Mesenchymal stem cell (in vitro differentiated cells and primary cell): Measurements from ENCODE around the gene VAX1.

Experiments
- DNase-seq: peaks from one replicate; pipeline ENCODE4 v3.0.0-alpha.2; 2013
- H2AFZ ChIP-seq: one replicate; pipeline ENCODE4 v1.6.1; 2013; ENCODE audit warnings: low read depth, mild to moderate bottlenecking, control low read depth, inconsistent platforms, low read length, moderate library complexity
- H2AK5ac ChIP-seq: 2 replicates; pipeline ENCODE4 v1.6.1; 2013; ENCODE audit warnings: low read length, moderate library complexity, mild to moderate bottlenecking, inconsistent platforms; ENCODE audit not compliant: severe bottlenecking
- H2BK120ac ChIP-seq: one replicate; pipeline ENCODE4 v1.6.1; 2013; ENCODE audit warnings: low read depth, mild to moderate bottlenecking, inconsistent platforms, low read length, moderate library complexity
- H2BK12ac ChIP-seq, 2 experiments: one replicate each; pipeline ENCODE4 v1.6.1; 2013; ENCODE audit warnings: inconsistent platforms in 2 of 2, low read length in 2 of 2, mild to moderate bottlenecking in 2 of 2, moderate library complexity in 2 of 2, control low read depth in 1 of 2
- H2BK15ac ChIP-seq: one replicate; pipeline ENCODE4 v1.6.1; 2013; ENCODE audit warnings: mild to moderate bottlenecking, low read depth, inconsistent platforms; ENCODE audit not compliant: poor library complexity, severe bottlenecking
- H2BK5ac ChIP-seq: 2 replicates; pipeline ENCODE4 v1.6.1; 2013; ENCODE audit warnings: low read depth, mild to moderate bottlenecking, low read length, control low read depth, inconsistent platforms; ENCODE audit not compliant: poor library complexity, severe bottlenecking
- H3K14ac ChIP-seq, 2 experiments: one replicate each; pipeline ENCODE4 v1.6.1; 2013; ENCODE audit warnings: inconsistent platforms in 2 of 2, low read length in 2 of 2, control low read depth in 1 of 2, mild to moderate bottlenecking in 1 of 2, moderate library complexity in 1 of 2
- H3K18ac ChIP-seq, 2 experiments: one replicate each; pipeline ENCODE4 v1.6.1; 2013; ENCODE audit warnings: inconsistent platforms in 2 of 2, low read length in 2 of 2, control low read depth in 1 of 2, low read depth in 1 of 2, mild to moderate bottlenecking in 1 of 2
- H3K23ac ChIP-seq, 2 experiments: one replicate each; pipeline ENCODE4 v1.6.1; 2013; ENCODE audit warnings: inconsistent platforms in 2 of 2, low read length in 2 of 2, mild to moderate bottlenecking in 2 of 2, moderate library complexity in 2 of 2, control low read depth in 1 of 2
- H3K27ac ChIP-seq: 2 replicates; pipeline ENCODE4 v1.5.1; 2013; ENCODE audit warnings: mild to moderate bottlenecking, moderate library complexity, low read length, control low read depth, inconsistent platforms; ENCODE audit not compliant: poor library complexity, severe bottlenecking
- H3K27me3 ChIP-seq, 2 experiments: 2 replicates each; pipeline versions ENCODE4 v1.6.1 to v1.7.0; 2013; ENCODE audit warnings: low read length in 2 of 2, mild to moderate bottlenecking in 2 of 2, moderate library complexity in 2 of 2, control low read depth in 1 of 2, inconsistent platforms in 1 of 2; ENCODE audit not compliant: control insufficient read depth in 1 of 2, insufficient read depth in 1 of 2
- H3K36me3 ChIP-seq, 2 experiments: 2 replicates each; pipeline versions ENCODE4 v1.6.1 to v1.7.0; 2013; ENCODE audit warnings: low read length in 2 of 2, control low read depth in 1 of 2, inconsistent platforms in 1 of 2, low read depth in 1 of 2, mild to moderate bottlenecking in 1 of 2; ENCODE audit not compliant: insufficient read depth in 2 of 2, control insufficient read depth in 1 of 2
- H3K4ac ChIP-seq, 2 experiments: one replicate each; pipeline ENCODE4 v1.6.1; 2013; ENCODE audit warnings: inconsistent platforms in 2 of 2, low read length in 2 of 2, mild to moderate bottlenecking in 2 of 2, moderate library complexity in 2 of 2, control low read depth in 1 of 2, low read depth in 1 of 2
- H3K4me1 ChIP-seq: 2 replicates; pipeline ENCODE4 v1.6.1; 2013; ENCODE audit warnings: low read depth, low read length, control low read depth; ENCODE audit not compliant: control insufficient read depth, insufficient read depth
- H3K4me2 ChIP-seq: 2 replicates; pipeline ENCODE4 v1.6.1; 2013; ENCODE audit warnings: low read length, mild to moderate bottlenecking, inconsistent platforms; ENCODE audit not compliant: poor library complexity, severe bottlenecking
- H3K4me3 ChIP-seq, 2 experiments: 2 replicates each; pipeline versions ENCODE4 v1.5.1 to v1.7.0; 2013; ENCODE audit warnings: low read length in 2 of 2, mild to moderate bottlenecking in 2 of 2, control low read depth in 1 of 2, low read depth in 1 of 2; ENCODE audit not compliant: insufficient read depth in 1 of 2
- H3K79me1 ChIP-seq: replicated peaks from 2 replicates; pipeline ENCODE4 v1.6.1; 2013; ENCODE audit warnings: mild to moderate bottlenecking, control low read depth, low read length, inconsistent platforms; ENCODE audit not compliant: poor library complexity, severe bottlenecking
- H3K9ac ChIP-seq: 2 replicates; pipeline ENCODE4 v1.7.0; 2013; ENCODE audit warnings: mild to moderate bottlenecking, low read length, moderate library complexity
- H3K9me3 ChIP-seq: 2 replicates; pipeline ENCODE4 v1.7.0; 2013; ENCODE audit warnings: mild to moderate bottlenecking, low read length; ENCODE audit not compliant: control insufficient read depth
- H4K8ac ChIP-seq: one replicate; pipeline ENCODE4 v1.6.1; 2013; ENCODE audit warnings: inconsistent platforms, mild to moderate bottlenecking, low read length, moderate library complexity
- H4K91ac ChIP-seq: one replicate; pipeline ENCODE4 v1.6.1; 2013; ENCODE audit warnings: mild to moderate bottlenecking, low read length, inconsistent platforms
- WGBS: methylation state at CpG from one replicate; pipeline ENCODE4 v1.1.7; 2013; ENCODE audit warnings: mixed read lengths; 5-methylcytosine and 5-hydroxymethylcytosine counted together

VAX1 gene

DNA sequence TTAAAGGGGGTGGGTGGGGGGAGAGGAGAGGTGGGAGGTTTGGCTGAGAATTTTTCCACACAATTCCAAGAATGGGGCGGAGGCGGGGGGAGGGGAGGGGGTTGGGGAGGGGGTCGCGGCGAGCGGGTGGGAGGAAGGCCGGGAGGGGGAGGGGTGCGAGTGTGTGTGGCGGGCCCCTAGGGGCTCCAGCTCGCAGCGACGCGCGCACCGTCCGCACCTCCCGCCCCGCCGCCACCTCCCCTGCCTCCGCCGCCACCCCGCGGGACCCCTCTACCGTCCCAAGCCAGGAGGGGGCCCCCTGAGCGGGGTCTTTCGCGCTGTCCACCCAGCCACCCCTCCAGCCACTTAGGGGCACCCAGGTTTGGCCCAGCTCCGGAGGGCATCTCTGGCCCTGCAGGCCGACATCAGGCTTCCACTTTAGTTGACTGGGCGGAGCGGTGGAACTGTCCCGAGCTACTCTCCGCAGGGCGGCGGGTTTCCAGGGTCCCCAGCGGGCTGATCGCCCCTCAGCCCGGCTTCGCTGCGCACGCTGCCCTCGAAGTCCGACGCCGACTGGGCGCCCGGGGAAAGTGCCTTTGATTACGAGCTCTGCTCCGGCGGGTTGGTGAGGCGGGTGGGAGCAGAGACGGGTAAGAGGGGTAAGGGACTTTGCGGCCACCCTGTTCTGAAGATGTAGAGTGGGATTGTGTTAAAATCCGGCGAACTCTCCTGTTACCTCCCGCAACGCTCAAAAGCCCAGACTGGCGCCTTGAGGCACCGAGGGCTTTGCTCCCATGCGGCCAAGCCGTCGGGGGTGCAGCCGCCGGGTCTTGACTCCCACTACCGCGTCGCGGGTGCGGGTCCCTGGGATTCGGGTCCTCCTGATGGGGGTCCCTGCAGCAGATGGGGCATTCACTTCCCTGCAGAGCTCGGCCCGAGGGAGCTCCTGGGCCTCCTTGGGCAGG, 1.8 kb upstream of the VAX1 start:
- Histone ChIP-seq H3K27ac (no peak overlapping the region), H3K23ac (no peak overlapping the region), H2BK5ac (no peak overlapping the region), H2BK15ac (no peak overlapping the region), H2BK120ac (no peak overlapping the region), H3K18ac (no peak overlapping the region), H3K4ac (no peak overlapping the region), H3K4me3 (no peak overlapping the region), H3K79me1 (no peaks in the 10 kb centered on the region), H2BK12ac (no peak overlapping the region), H4K91ac (no peak overlapping the region), H4K8ac (no peak overlapping the region), H3K27me3 (peaks cover 88 to 94% of the 10 kb centered on the region in 2 experiments), H3K4me1 (peaks cover 20% of the 10 kb centered on the region), H3K9me3 (peaks cover 20% of the 10 kb centered on the region), H2AK5ac (no peak overlapping the region), H3K14ac (no peak overlapping the region), H3K4me2 (no peak overlapping the region), H3K36me3 (no peaks in the 10 kb centered on the region), H2AFZ (no peak overlapping the region), H3K9ac (no peak overlapping the region)
- 4% methylated on average over 61 of the region's 72 CpGs for WGBS
- no peak for DNase-seq

DNA sequence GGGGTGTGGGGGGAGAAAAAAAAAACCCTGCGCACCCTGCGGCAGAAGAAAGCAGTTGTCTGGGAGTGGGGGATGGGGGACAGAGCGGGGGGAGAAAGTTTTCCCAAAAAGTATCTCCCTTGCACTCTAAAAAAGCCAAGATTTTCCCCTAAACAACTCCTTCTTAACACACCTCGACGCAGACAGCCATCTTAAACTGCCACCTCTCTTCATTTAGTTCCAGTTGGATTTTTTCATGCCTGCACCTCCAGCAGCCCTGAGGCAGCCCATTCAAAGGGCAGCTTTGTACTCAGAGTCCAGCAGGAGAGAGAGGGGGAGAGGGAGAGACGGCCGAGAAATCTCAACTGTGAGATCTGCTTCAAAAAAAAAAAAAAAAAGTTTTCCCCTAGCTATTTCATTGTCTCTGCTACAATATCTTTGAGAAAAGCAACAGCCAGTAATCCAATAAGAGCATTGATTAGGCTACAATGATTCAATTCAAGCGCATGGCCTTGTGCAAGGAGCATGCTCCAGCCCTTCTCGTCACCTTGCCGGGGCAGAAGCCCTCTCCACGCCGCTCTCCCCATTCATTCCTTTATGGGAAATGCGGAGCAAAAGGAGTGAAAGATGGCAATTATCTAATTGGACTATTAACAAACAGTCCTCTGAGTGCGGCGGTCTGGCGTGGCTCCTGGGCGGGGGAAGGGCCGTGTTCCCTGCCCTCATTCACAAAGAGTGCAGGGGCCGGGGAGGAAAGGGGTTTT, 939 bp upstream of the VAX1 start:
- no peak overlapping the region for H3K27ac ChIP-seq
- H3K4ac ChIP-seq: no peak overlapping the region
- DNase-seq: no peak
- H2BK15ac ChIP-seq: no peak overlapping the region
- H2BK120ac ChIP-seq: no peak overlapping the region
- no peak overlapping the region for H4K8ac ChIP-seq
- H2BK12ac ChIP-seq: no peak overlapping the region
- no peak overlapping the region for H3K23ac ChIP-seq
- no peak overlapping the region for H3K9ac ChIP-seq
- no peak overlapping the region for H3K18ac ChIP-seq
- no peak overlapping the region for H3K4me2 ChIP-seq
- peaks cover 87 to 93% of the 10 kb centered on the region in 2 experiments for H3K27me3 ChIP-seq
- no peaks in the 10 kb centered on the region for H3K79me1 ChIP-seq
- peaks cover 11% of the 10 kb centered on the region for H3K9me3 ChIP-seq
- H2BK5ac ChIP-seq: no peak overlapping the region
- no peak overlapping the region for H3K4me3 ChIP-seq
- H2AK5ac ChIP-seq: no peak overlapping the region
- peaks cover 28% of the 10 kb centered on the region for H3K4me1 ChIP-seq
- no peak overlapping the region for H2AFZ ChIP-seq
- H4K91ac ChIP-seq: no peak overlapping the region
- H3K36me3 ChIP-seq: no peaks in the 10 kb centered on the region
- WGBS: 1% methylated on average over 11 of the region's 19 CpGs
- no peak overlapping the region for H3K14ac ChIP-seq

DNA sequence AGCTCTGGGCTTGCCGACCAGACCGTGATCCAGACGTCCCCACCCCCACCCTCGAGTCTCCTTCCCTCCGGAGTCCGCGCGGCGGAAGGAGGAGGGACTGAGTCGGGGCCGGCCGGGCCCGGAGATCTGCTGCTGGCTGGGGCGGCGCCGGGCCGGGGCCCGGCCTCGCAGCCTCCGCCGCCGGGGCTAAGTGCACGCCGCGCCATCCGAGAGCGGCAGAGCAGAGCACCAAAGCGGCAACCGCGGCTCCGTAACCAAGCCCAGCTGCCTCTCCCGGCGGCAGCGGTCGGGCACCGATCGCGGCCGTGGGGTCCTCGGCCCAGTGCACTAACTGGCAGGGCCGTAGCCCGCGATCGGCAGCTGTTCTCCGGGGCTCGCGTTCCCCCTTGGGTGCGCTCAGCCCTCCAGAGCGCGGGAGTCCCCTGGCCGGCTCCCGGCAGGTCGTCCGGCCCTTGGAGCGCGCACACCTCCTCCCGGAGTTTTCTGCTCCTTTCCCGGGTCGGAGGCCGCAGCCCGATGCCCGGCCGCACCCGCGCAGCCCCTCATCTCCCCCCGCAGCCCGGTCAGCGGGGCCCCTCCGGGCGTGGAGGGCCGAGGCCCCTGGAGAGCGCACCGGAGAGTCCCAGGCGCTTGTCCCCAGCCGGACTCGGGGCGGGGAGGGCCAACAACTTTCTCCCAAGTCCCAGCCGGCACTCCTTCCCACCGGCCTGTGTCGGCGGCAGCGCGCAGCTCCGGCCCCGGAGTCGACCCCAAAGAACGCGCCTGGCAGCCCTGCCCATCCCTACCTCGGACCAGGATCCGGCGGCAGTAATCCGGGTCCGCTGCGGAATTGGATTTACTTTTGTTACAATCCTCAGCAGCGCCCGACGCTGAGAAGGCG, 799 bp downstream of the VAX1 start:
- H3K14ac ChIP-seq: peak overlapping the region in 1 of 2 experiments; percentile 57
- no peak overlapping the region for H3K18ac ChIP-seq
- H2BK12ac ChIP-seq: no peak overlapping the region
- H3K79me1 ChIP-seq: no peaks in the 10 kb centered on the region
- under 1% methylated on average over 87 of the region's 98 CpGs for WGBS
- H3K4me1 ChIP-seq: peaks cover 40% of the 10 kb centered on the region
- H3K36me3 ChIP-seq: no peaks in the 10 kb centered on the region
- no peak overlapping the region for H4K8ac ChIP-seq
- H3K4ac ChIP-seq: no peak overlapping the region
- no peak overlapping the region for H2AK5ac ChIP-seq
- H3K4me3 ChIP-seq: peak overlapping the region; percentile 47 to 64
- DNase-seq: no peak
- no peak overlapping the region for H3K27ac ChIP-seq
- H2BK5ac ChIP-seq: no peak overlapping the region
- peaks cover 91 to 93% of the 10 kb centered on the region in 2 experiments for H3K27me3 ChIP-seq
- H3K9ac ChIP-seq: no peak overlapping the region
- no peak overlapping the region for H2BK120ac ChIP-seq
- peaks cover 9% of the 10 kb centered on the region for H3K9me3 ChIP-seq
- H2BK15ac ChIP-seq: no peak overlapping the region
- peak overlapping the region; percentile 92 for H3K4me2 ChIP-seq
- H4K91ac ChIP-seq: no peak overlapping the region
- no peak overlapping the region for H2AFZ ChIP-seq
- H3K23ac ChIP-seq: no peak overlapping the region
